Central memory CD8-positive, alpha-beta T cell (primary cell): Measurements from ENCODE around the gene COL18A1.
A peak's percentile ranks its signal among the peaks of the same experiment; 100 is the strongest.

Source experiments
- ATAC-seq: fragments of 150-1000 bp; cut with Tn5 transposase; replicated peaks from 2 replicates; pipeline ENCODE4 v1.10.0; 2022; ENCODE audit warnings: mild to moderate bottlenecking, moderate FRiP score, moderate number of reproducible peaks; ENCODE audit not compliant: poor library complexity, severe bottlenecking; ENCODE audit errors: extremely low read depth
- DNase-seq, 2 donors: peaks; one replicate each; pipeline ENCODE4 v3.0.0; 2021; ENCODE audit warnings: low spot score in 2 of 2
- H3K27ac Mint-ChIP-seq: one replicate; pipeline ENCODE4 v1.8.0; 2022; ENCODE audit warnings: low read depth, mild to moderate bottlenecking, moderate library complexity, mixed read lengths
- H3K27me3 Mint-ChIP-seq: one replicate; pipeline ENCODE4 v1.8.0; 2022; ENCODE audit warnings: mixed read lengths
- H3K36me3 Mint-ChIP-seq: one replicate; pipeline ENCODE4 v1.8.0; 2022; ENCODE audit warnings: mild to moderate bottlenecking, moderate library complexity, mixed read lengths; ENCODE audit not compliant: insufficient read depth
- H3K4me1 Mint-ChIP-seq: one replicate; pipeline ENCODE4 v1.8.0; 2022; ENCODE audit warnings: mixed read lengths
- H3K4me3 Mint-ChIP-seq: one replicate; pipeline ENCODE4 v1.8.0; 2022; ENCODE audit warnings: mild to moderate bottlenecking, moderate library complexity, mixed read lengths
- H3K9me3 Mint-ChIP-seq: one replicate; pipeline ENCODE4 v1.8.0; 2022; ENCODE audit warnings: mixed read lengths

Gene COL18A1

DNA sequence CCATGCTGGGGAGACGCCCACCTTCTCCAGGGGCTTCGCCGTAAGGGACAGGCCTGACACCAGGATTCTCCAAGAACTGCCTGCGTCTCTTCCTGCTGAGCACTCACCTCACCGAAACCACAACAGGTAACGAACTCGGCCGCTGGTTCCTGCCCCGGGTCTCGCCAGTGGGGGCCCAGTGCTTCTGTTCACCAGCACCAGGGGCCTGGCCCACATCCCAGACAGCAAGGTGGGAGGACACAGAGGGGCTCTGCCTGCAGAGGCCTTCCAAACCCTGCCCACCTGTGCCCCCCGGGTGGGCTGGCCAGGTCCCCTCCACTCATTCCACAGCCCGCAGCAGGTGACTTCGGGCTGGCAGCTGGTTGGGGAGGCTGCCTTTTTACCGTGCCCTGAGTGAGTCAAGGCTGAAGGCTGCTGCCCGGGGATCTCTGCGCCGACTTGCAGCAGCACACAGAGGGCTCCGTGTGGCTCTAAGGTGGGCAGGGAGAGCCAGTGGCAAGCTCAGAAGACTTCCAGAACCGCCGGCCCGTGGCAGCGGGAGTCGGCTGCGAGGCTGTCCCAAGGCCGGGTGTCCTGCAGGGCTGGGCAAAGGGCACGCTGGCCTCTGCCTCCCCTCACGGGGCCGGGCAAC lies 14.7 kb upstream of the COL18A1 start:
- no peaks in the 10 kb centered on the region for H3K36me3 Mint-ChIP-seq
- no peak overlapping the region for H3K4me3 Mint-ChIP-seq
- peaks cover 53% of the 10 kb centered on the region for H3K27me3 Mint-ChIP-seq
- ATAC-seq (no peak), DNase-seq (no peak)
- no peak overlapping the region for H3K27ac Mint-ChIP-seq
- no peaks in the 10 kb centered on the region for H3K9me3 Mint-ChIP-seq
- no peaks in the 10 kb centered on the region for H3K4me1 Mint-ChIP-seq

DNA sequence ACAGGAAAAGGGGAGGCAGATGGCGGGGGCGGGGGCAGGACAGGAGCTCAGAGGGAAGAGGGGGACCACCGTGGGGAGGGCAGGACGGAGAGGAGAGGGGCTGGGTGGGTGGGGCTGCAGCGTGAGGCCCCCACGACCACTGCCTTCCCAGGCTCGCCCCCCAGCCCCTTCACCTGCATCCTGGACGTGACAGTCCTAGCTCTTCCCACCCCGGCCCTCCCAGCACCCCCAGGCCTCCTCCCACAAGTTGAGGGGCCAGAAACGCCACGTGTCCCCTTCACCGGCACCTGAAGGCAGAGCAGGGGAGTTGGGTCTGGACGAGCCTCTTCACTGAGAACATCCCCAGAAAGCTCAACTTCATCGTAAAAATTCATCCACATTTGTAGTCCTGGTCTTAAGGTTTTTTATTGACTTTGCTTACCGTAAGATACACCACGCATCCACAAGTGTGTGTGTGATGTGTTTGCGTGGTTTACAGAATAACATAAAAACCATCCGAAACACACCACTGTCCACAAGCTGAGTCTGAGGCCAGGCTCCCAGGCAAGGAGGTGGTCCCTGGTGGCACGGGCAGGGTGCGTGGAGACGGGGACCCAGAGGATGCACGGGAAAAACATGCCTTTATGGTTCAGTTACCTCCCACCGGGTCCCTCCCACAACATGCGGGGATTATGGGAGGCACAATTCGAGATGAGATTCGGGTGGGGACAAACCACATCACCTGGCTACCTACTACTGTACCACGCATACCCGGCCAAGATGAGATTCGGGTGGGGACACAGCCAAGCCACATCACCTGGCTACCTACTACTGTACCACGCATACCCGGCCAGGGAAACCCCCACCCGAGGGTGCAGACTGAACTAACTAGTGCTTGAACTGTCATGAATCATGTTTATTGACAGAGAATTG lies 13.9 kb upstream of the COL18A1 start:
- no peaks in the 10 kb centered on the region for H3K36me3 Mint-ChIP-seq
- H3K4me1 Mint-ChIP-seq, result no peaks in the 10 kb centered on the region
- H3K27me3 Mint-ChIP-seq, result peaks cover 47% of the 10 kb centered on the region
- DNase-seq (no peak), ATAC-seq (no peak)
- no peaks in the 10 kb centered on the region for H3K9me3 Mint-ChIP-seq
- H3K4me3 Mint-ChIP-seq, result no peak overlapping the region
- no peak overlapping the region for H3K27ac Mint-ChIP-seq

DNA sequence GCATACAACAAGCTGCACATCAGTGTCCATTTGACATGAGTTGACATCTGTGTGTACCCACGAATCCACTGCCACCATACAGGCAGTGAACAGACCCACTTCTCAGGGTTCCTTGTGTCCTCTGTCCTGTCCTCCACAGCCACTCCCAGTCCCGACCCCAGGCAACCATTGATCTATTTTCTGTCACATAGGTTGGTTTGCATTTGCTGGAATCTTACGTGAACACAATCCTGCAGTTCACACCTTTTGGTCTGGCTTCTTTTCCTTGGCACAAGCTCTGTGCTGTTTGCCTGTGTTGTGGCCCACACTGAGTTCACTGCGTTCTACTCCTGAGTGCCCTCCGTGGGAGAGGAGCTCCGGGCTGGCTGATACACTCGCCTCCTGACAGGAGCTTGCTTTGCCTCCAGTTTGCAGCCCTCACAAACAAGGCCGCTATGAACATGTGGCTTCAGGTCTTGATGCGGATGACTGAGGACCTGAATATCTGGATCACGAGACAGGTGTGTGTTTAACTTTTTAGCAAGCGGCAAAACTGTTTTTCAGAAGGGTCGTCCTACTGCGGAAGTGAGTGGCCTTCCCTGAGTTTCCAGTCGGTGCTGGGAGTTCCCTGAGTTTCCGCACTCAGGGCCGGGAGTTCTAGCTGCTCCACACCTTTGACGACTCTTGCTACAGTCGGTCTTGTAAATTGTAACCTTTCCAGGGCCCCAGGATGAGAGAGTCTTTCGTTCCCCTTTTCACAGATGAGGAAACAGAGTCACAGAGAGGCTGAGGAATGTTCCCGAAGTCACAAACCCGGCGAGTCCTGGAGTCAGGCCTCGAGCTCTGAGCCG lies 13.0 kb upstream of the COL18A1 start:
- Mint-ChIP-seq H3K27ac (no peak overlapping the region), H3K27me3 (peaks cover 47% of the 10 kb centered on the region), H3K36me3 (no peaks in the 10 kb centered on the region), H3K4me1 (no peaks in the 10 kb centered on the region), H3K9me3 (no peaks in the 10 kb centered on the region), H3K4me3 (no peak overlapping the region)
- DNase-seq (no peak), ATAC-seq (no peak)

DNA sequence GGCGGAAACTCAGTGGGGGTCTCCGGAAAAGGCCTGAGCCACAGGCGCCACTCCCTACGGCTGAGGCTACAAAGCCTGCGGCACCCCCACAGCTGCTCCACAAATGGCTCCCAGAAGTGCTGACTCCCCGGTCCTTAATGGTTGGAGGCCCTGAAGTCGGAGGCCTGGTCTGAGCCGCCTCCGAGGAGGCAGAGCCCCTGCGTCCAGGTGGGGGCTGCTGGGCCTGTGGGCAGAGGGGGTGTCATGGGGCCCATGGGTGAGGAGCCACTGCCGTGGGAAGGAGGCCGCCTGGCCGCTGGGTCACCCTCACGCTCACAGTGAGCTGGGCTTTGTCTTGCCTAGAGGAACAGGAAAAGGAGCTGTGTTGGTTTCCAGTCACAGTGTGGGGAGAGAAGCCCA lies 12.4 kb upstream of the COL18A1 start:
- Mint-ChIP-seq H3K4me3 (no peak overlapping the region), H3K9me3 (no peaks in the 10 kb centered on the region), H3K27me3 (peaks cover 50% of the 10 kb centered on the region), H3K4me1 (no peaks in the 10 kb centered on the region), H3K27ac (no peak overlapping the region), H3K36me3 (no peaks in the 10 kb centered on the region)
- no peak for DNase-seq
- no peak for ATAC-seq

DNA sequence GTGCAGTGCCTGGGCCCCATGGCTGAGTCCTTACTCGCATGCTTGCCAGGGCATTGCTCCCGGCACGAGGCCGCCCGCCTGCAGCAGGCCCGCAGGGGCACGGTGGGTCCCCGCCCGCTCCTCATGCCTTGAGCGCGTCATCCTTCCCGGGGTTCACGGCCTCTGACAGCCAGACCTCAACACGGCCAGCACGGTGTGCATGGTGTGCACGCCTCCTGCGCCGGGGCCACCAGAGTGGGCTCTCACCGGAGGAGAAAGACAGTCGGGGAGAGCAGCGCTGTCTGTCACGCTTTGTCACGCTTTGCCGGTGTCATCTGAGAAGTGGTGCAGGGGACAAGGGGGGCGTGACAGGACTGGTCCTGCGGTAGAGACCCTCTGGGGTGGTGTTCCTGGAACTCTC lies 11.9 kb upstream of the COL18A1 start:
- ATAC-seq, result no peak
- no peaks in the 10 kb centered on the region for H3K36me3 Mint-ChIP-seq
- no peak for DNase-seq
- no peaks in the 10 kb centered on the region for H3K9me3 Mint-ChIP-seq
- H3K27me3 Mint-ChIP-seq, result peaks cover 54% of the 10 kb centered on the region
- no peaks in the 10 kb centered on the region for H3K4me1 Mint-ChIP-seq
- no peak overlapping the region for H3K27ac Mint-ChIP-seq
- no peak overlapping the region for H3K4me3 Mint-ChIP-seq

DNA sequence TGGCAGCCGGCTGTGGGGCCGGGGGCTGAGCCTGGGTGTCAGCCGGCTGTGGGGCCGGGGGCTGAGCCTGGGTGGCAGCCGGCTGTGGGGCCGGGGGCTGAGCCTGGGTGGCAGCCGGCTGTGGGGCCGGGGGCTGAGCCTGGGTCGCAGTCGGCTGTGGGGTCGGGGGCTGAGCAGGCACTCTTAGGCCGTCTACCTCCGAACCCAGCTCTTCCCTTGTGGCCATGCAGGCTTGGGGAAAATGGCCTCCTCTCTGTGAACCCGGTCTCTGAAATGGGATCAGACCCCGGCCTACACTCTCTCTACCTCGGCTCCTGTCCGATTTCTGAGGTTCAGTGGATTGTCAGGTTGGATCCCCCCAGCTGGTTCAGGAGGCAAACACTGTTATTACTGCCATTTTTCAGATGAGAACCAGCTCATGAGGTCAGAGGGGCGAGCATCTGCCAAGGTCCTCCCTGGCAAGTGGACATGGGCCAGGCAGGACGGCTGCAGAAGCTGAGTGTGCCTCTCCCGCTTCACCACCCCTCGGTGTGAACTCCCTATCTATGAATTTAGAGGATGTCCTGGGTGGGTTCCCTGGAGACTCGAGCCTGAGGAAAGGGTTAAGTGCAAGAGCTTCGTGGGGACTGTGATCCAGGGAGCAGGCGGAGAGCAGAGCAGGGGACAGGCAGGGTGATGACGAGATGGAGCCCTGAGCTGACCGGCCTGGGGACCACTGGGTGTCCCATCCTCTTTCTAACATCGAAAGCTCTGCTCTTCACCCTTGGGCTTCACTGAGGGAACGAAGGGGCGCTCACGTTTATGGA lies 10.9 kb upstream of the COL18A1 start:
- no peak overlapping the region for H3K4me3 Mint-ChIP-seq
- no peaks in the 10 kb centered on the region for H3K4me1 Mint-ChIP-seq
- DNase-seq, result no peak
- H3K27ac Mint-ChIP-seq, result no peak overlapping the region
- H3K36me3 Mint-ChIP-seq, result no peaks in the 10 kb centered on the region
- peaks cover 62% of the 10 kb centered on the region for H3K27me3 Mint-ChIP-seq
- no peak for ATAC-seq
- H3K9me3 Mint-ChIP-seq, result no peaks in the 10 kb centered on the region

DNA sequence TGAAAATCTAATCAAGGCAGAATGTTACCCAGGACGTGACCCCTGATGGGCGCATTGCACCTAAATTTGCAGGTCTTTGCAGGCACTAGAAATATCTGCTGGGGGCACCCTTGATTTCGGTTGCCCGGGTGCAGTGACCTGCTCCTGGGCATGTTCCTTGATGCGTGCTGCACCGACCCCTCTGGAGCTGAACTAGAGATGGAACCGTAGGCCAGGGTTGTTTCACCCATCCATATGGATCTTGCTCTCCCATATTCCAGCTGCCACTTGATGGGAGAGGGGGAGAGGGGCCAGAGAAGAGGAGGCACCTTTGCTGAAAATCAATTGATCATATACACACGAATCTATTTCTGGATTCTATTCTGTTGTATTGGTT lies 8.4 kb upstream of the COL18A1 start:
- Mint-ChIP-seq H3K27me3 (peaks cover 71% of the 10 kb centered on the region), H3K4me3 (no peak overlapping the region), H3K9me3 (peaks cover 8% of the 10 kb centered on the region), H3K27ac (no peak overlapping the region), H3K4me1 (no peaks in the 10 kb centered on the region), H3K36me3 (peaks cover 2% of the 10 kb centered on the region)
- ATAC-seq (no peak), DNase-seq (no peak)

DNA sequence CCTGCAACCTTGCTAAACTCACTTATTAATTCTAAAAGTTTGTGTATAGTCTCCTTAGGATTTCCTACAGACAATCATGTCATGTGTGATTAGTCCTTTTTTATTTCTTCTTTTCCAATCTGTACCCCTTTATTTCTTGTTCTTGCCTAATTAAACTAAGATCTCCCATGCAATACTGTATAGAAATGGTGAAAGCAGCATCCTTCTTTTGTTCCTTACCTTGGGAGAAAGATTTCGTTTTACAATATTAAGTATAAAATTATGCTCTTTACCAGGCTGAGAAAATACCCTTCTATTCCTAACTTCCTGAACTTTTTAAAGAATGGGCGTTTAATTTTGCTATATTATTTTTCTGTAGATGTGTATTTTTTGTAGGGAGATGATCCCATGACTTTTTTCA lies 7.6 kb upstream of the COL18A1 start:
- no peak overlapping the region for H3K27ac Mint-ChIP-seq
- H3K36me3 Mint-ChIP-seq, result peaks cover 2% of the 10 kb centered on the region
- no peak for DNase-seq
- H3K27me3 Mint-ChIP-seq, result peaks cover 73% of the 10 kb centered on the region
- no peak for ATAC-seq
- no peak overlapping the region for H3K4me3 Mint-ChIP-seq
- no peaks in the 10 kb centered on the region for H3K4me1 Mint-ChIP-seq
- peaks cover 8% of the 10 kb centered on the region for H3K9me3 Mint-ChIP-seq

DNA sequence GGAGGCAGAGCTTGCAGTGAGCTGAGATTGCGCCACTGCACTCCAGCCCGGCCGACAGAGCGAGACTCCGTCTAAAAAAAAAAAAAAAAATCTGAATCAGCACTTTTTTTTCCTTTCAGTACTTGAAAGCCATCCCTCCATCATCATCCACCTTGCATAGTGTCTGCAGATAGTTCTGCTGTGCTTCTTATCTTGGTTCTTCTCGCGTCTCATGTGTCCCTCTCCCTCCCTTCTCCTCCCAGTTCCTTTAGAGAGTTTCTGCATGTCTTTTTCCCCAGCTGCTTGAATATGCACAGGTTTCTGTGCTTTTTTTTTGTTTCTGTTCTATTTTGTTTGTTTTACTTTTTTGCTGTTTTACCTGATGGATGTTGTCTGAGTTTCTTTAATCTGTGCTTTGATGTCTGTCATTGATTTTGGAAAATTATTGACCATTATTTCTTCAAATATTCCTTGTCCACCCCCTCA lies 3.9 kb upstream of the COL18A1 start:
- H3K36me3 Mint-ChIP-seq, result peaks cover 2% of the 10 kb centered on the region
- H3K27ac Mint-ChIP-seq, result no peak overlapping the region
- no peak for ATAC-seq
- peaks cover 9% of the 10 kb centered on the region for H3K4me1 Mint-ChIP-seq
- H3K4me3 Mint-ChIP-seq, result no peak overlapping the region
- H3K9me3 Mint-ChIP-seq, result peaks cover 8% of the 10 kb centered on the region
- H3K27me3 Mint-ChIP-seq, result peaks cover 82% of the 10 kb centered on the region
- no peak for DNase-seq

DNA sequence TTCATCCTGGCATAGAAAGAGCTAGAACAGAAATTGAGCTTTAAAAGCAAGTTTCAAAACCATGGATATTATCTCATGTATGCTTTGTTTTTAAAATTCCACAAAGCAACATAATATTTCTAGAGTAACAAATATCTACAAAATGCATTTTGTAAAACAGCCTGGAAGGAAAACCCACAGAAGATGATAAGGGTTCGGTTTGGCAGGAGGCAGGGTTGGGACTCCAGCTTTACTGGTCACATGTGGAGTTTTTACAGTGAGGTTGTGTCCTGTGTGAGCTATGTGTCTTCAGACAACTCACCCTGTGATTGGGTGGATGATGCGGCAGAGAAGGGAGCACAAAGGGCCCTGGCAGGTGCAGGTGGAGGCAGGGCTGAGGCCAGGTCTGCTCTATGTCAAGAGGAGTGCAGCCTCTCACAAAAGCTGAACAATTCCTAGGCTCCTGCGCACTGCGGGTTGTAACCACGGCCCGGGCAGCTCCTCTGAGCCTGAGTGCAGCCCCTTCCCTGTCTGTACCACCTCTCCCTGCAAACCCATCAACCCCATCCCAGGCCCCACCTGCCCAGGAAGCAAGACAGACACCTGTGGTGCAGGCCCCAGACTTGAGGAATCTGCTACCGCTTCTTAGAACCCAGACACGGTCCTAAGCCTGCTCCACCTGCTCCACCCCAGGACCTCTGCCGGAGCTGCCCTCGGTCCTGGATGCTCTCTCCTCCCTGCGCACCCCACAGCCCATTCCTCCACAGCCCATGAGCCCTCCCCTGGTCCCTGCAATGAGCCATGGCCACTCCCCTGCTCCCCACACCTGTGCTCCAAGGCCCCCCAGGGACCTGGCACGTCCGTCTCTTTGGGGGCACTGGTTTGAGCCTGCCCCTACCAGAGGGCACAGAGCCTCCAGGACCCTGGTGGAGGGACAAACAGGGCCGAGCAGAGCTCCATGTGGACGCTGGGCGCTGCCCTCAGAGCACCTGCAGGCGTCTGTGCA lies 2.8 kb upstream of the COL18A1 start:
- Mint-ChIP-seq H3K4me3 (no peak overlapping the region), H3K27ac (no peak overlapping the region), H3K4me1 (peaks cover 9% of the 10 kb centered on the region), H3K27me3 (peaks cover 82% of the 10 kb centered on the region), H3K36me3 (peaks cover 2% of the 10 kb centered on the region), H3K9me3 (peaks cover 8% of the 10 kb centered on the region)
- ATAC-seq (no peak), DNase-seq (no peak)

DNA sequence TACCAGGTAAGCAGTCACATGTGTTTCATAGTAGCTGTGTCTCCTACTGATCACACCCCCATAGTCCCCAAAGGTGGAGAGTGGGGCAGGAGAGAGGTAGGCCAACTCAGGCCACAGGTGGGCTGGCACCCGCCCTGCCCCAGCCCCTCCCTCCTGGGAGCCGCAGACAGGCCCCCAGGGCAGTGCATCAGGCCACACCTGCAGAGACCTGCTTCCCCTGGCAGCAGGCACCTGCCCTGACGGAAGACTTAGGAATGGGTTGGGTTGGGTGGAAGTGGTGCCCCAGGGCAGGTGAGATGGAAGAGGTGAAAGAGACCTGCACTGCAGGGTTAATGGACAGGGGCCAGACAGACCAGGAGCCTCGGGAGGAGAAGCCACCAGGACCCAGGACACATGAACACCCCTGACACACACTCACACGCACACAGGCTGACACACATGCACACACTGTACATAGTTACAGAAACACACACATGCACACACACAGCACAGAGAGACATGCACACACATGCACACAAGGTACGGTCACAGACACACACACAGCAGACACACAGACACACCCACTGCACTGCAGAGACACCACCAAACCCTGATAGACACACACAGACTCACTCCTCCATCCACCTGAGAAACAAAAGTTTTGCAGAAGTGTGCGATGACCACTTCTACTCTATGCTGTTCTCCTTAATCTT lies 1.7 kb upstream of the COL18A1 start:
- ATAC-seq (no peak), DNase-seq (no peak)
- Mint-ChIP-seq H3K27ac (no peak overlapping the region), H3K4me1 (peaks cover 9% of the 10 kb centered on the region), H3K9me3 (peaks cover 8% of the 10 kb centered on the region), H3K36me3 (peaks cover 2% of the 10 kb centered on the region), H3K27me3 (peaks cover 85% of the 10 kb centered on the region), H3K4me3 (peak overlapping the region; percentile 75)
